ENCODE results near the gene KDM2A. TPM values are rescaled to one million over a fixed set of nuclear protein-coding genes. Genes with fewer than 3 reads are reported as not detected.
"Not testable (repeated sequence)": the region's sequence is repeated elsewhere in the genome, so short reads cannot be mapped to it uniquely, and the experiment has no call there.

KDM2A gene
- total and polyA plus RNA-seq, 7 donors: 15.6 to 67.3 (median 29.0) TPM

GRCh38 chr11:67118181-67118766 is 789 bp upstream of the KDM2A start:
- Histone ChIP-seq H3K4me3 (peak overlapping the region; percentile 35 to 96 (median 74)), H3K27ac (peak overlapping the region; percentile 94 to 99 (median 96)), H3K27me3 (no peaks in the 10 kb centered on the region), H3K9me3 (no peaks in the 10 kb centered on the region), H3K4me1 (peaks cover 0 to 36% (median 31%) of the 10 kb centered on the region in 4 donors), H3K36me3 (no peaks in the 10 kb centered on the region)
- peak; percentile 75 for DNase-seq
- TF ChIP-seq POLR2AphosphoS5 (IDR thresholded peaks at IDR 0.05) (no peak), EP300 (IDR thresholded peaks at IDR 0.05) (no peak), POLR2A (IDR thresholded peaks at IDR 0.05) (no peak)
- TF ChIP-seq, protein P1, sequence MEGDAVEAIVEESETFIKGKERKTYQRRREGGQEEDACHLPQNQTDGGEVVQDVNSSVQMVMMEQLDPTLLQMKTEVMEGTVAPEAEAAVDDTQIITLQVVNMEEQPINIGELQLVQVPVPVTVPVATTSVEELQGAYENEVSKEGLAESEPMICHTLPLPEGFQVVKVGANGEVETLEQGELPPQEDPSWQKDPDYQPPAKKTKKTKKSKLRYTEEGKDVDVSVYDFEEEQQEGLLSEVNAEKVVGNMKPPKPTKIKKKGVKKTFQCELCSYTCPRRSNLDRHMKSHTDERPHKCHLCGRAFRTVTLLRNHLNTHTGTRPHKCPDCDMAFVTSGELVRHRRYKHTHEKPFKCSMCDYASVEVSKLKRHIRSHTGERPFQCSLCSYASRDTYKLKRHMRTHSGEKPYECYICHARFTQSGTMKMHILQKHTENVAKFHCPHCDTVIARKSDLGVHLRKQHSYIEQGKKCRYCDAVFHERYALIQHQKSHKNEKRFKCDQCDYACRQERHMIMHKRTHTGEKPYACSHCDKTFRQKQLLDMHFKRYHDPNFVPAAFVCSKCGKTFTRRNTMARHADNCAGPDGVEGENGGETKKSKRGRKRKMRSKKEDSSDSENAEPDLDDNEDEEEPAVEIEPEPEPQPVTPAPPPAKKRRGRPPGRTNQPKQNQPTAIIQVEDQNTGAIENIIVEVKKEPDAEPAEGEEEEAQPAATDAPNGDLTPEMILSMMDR (IDR thresholded peaks at IDR 0.05): no peak
- WGBS, 2 donors: 1 to 5% methylated on average over 59 of the region's 59 CpGs
- intact Hi-C loops (cut with DNase I): loop anchor here (2.0 to 10.0 kb wide), 2 partner anchors 123 to 687 kb away; no protein-coding TSS in a partner anchor

GRCh38 chr11:67119585-67120391 is 725 bp downstream of the KDM2A start:
- no peaks in the 10 kb centered on the region for H3K36me3 ChIP-seq
- H3K9me3 ChIP-seq: no peaks in the 10 kb centered on the region
- WGBS, 2 donors: 1% methylated on average over 61 of the region's 61 CpGs
- H3K27ac ChIP-seq: peak overlapping the region; percentile 94 to 99 (median 98)
- peak overlapping the region; percentile 78 to 97 (median 96) for H3K4me3 ChIP-seq
- peaks cover 0 to 50% (median 41%) of the 10 kb centered on the region in 4 donors for H3K4me1 ChIP-seq
- intact Hi-C loops (cut with DNase I): loop anchor here (2.0 to 10.0 kb wide), 3 partner anchors 48 to 685 kb away; no protein-coding TSS in a partner anchor
- no peaks in the 10 kb centered on the region for H3K27me3 ChIP-seq
- peak; percentile 63 for DNase-seq
- TF ChIP-seq, protein P1 (IDR thresholded peaks at IDR 0.05): no peak
- no peak for TF ChIP-seq EP300 (IDR thresholded peaks at IDR 0.05)

GRCh38 chr11:67120456-67120855 is 1.4 kb downstream of the KDM2A start:
- no peaks in the 10 kb centered on the region for H3K27me3 ChIP-seq
- H3K4me3 ChIP-seq: peak overlapping the region; percentile 78 to 97 (median 96)
- no peaks in the 10 kb centered on the region for H3K9me3 ChIP-seq
- intact Hi-C loops (cut with DNase I): loop anchor here (5.0 kb wide), 1 partner anchor 47 kb away; no protein-coding TSS in a partner anchor
- H3K36me3 ChIP-seq: no peaks in the 10 kb centered on the region
- DNase-seq: no peak
- WGBS, 2 donors: 1% methylated on average over 12 of the region's 12 CpGs
- H3K27ac ChIP-seq: peak overlapping the region; percentile 94 to 99 (median 98)
- TF ChIP-seq EP300 (IDR thresholded peaks at IDR 0.05) (no peak), POLR2A (IDR thresholded peaks at IDR 0.05) (no peak), POLR2AphosphoS5 (IDR thresholded peaks at IDR 0.05) (no peak)
- TF ChIP-seq, protein P1 (IDR thresholded peaks at IDR 0.05): no peak
- H3K4me1 ChIP-seq: peaks cover 0 to 56% (median 42%) of the 10 kb centered on the region in 4 donors

- intact Hi-C loops (cut with DNase I): loop anchor here (5.0 kb wide), 1 partner anchor 46 kb away; no protein-coding TSS in a partner anchor
- no peaks in the 10 kb centered on the region for H3K27me3 ChIP-seq
- peak; percentile 70 for DNase-seq
- peak in 2 of 4 donors; percentile 18 to 60 for TF ChIP-seq POLR2AphosphoS5 (IDR thresholded peaks at IDR 0.05)
- no peak for TF ChIP-seq POLR2A (IDR thresholded peaks at IDR 0.05)
- peaks cover 0 to 2% (median under 1%) of the 10 kb centered on the region in 4 donors for H3K36me3 ChIP-seq
- H3K4me1 ChIP-seq: peaks cover 0 to 58% (median 43%) of the 10 kb centered on the region in 4 donors
- peak overlapping the region; percentile 78 to 97 (median 96) for H3K4me3 ChIP-seq
- peak overlapping the region; percentile 94 to 99 (median 98) for H3K27ac ChIP-seq
- no peaks in the 10 kb centered on the region for H3K9me3 ChIP-seq
- WGBS, 2 donors: 7 to 11% methylated on average over 9 of the region's 9 CpGs
These were observed 2.0 kb downstream of the KDM2A start for GRCh38 chr11:67120881-67121710.

DNA sequence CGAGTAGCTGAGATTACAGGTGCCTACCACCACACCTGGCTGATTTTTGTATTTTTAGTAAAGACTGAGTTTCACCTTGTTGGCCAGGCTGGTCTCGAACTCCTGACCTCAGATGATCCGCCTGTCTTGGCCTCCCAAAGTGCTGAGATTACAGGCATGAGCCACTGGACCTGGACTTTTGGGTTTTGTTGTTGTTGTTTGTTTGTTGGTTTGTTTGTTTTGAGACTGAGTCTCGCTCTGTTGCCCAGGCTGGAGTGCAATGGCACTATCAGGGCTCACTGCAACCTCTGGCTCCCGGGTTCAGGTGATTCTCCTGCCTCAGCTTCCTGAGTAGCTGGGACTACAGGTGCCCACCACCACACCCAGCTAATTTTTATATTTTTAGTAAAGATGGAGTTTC is 4.7 kb downstream of the KDM2A start:
- not testable (repeated sequence) for DNase-seq, H3K4me3 ChIP-seq, H3K36me3 ChIP-seq, H3K27me3 ChIP-seq, H3K27ac ChIP-seq, H3K9me3 ChIP-seq
- H3K4me1 ChIP-seq: peaks cover 0 to 65% (median 46%) of the 10 kb centered on the region in 4 donors
- WGBS, 2 donors: 96% methylated on average over 5 of the region's 5 CpGs
- intact Hi-C loops (cut with DNase I): loop anchor here (5.0 kb wide), 1 partner anchor 44 kb away; no protein-coding TSS in a partner anchor

DNA sequence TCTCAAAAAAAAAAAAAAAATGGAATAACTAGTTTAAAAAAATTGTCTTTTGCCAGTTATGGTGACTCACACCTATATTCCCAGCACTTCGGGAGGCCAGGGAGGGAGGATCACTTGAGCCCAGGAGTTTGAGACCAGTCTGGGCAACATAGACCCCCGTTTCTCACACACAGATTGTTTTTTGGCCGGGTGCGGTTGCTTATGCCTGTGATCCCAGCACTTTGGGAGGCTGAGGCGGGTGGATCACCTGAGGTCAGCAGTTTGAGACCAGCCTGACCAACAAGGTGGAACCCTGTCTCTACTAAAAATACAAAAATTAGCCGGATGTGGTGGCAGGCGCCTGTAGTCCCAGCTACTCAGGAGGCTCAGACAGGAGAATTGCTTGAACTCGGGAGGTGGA is 7.2 kb downstream of the KDM2A start:
- intact Hi-C loops (cut with DNase I); H3K9me3 ChIP-seq; DNase-seq; H3K27me3 ChIP-seq; H3K4me3 ChIP-seq; H3K27ac ChIP-seq: not testable (repeated sequence)
- Histone ChIP-seq H3K36me3 (peaks cover 0 to 20% (median 4%) of the 10 kb centered on the region in 4 donors), H3K4me1 (peaks cover 0 to 61% (median 47%) of the 10 kb centered on the region in 4 donors)
- WGBS, 2 donors: 94% methylated on average over 8 of the region's 8 CpGs
